ENCODE results near the gene IDH2.
"Not testable (repeated sequence)": the region's sequence is repeated elsewhere in the genome, so short reads cannot be mapped to it uniquely, and the experiment has no call there.

The IDH2 gene

GRCh38 chr15:90115783-90116182 lies 13.5 kb upstream of the IDH2 start:
- DNase-seq (ENCODE audit: low read depth, low spot score): no peak

- no peak for DNase-seq (ENCODE audit: low read depth, low spot score)
Measured at GRCh38 chr15:90114451-90114901, 12.2 kb upstream of the IDH2 start.

GRCh38 chr15:90113166-90113565 lies 10.9 kb upstream of the IDH2 start:
- no peak for DNase-seq (ENCODE audit: low read depth, low spot score)

GRCh38 chr15:90109163-90109751 lies 7.0 kb upstream of the IDH2 start:
- not testable (repeated sequence) for DNase-seq (ENCODE audit: low read depth, low spot score)

- DNase-seq (ENCODE audit: low read depth, low spot score): not testable (repeated sequence)
Measured at GRCh38 chr15:90108038-90108437, 5.8 kb upstream of the IDH2 start.

GRCh38 chr15:90106522-90107117 lies 4.4 kb upstream of the IDH2 start:
- no peak for DNase-seq (ENCODE audit: low read depth, low spot score)

- no peak for DNase-seq (ENCODE audit: low read depth, low spot score)
Measured at GRCh38 chr15:90105521-90105920, 3.3 kb upstream of the IDH2 start.

- DNase-seq (ENCODE audit: low read depth, low spot score): no peak
Measured at GRCh38 chr15:90104551-90104950, 2.3 kb upstream of the IDH2 start.

- DNase-seq (ENCODE audit: low read depth, low spot score): no peak
Measured at GRCh38 chr15:90103701-90104329, 1.5 kb upstream of the IDH2 start.

- no peak for DNase-seq (ENCODE audit: low read depth, low spot score)
Measured at GRCh38 chr15:90101130-90101968, 919 bp downstream of the IDH2 start.

- DNase-seq (ENCODE audit: low read depth, low spot score): no peak
Measured at GRCh38 chr15:90099868-90100831, 2.1 kb downstream of the IDH2 start.

- no peak for DNase-seq (ENCODE audit: low read depth, low spot score)
Measured at GRCh38 chr15:90099072-90099867, 3.0 kb downstream of the IDH2 start.

GRCh38 chr15:90097475-90097874 lies 4.8 kb downstream of the IDH2 start:
- DNase-seq (ENCODE audit: low read depth, low spot score): no peak

- no peak for DNase-seq (ENCODE audit: low read depth, low spot score)
Measured at GRCh38 chr15:90095521-90095959, 6.7 kb downstream of the IDH2 start.

GRCh38 chr15:90091156-90091931 lies 10.9 kb downstream of the IDH2 start:
- DNase-seq (ENCODE audit: low read depth, low spot score): no peak

- DNase-seq (ENCODE audit: low read depth, low spot score): no peak
Measured at GRCh38 chr15:90090226-90090848, 11.9 kb downstream of the IDH2 start.

- no peak for DNase-seq (ENCODE audit: low read depth, low spot score)
Measured at GRCh38 chr15:90087454-90088154, 14.7 kb downstream of the IDH2 start.

GRCh38 chr15:90086868-90087268 lies 15.4 kb downstream of the IDH2 start:
- DNase-seq (ENCODE audit: low read depth, low spot score): no peak
